Stimulated activated CD8-positive, alpha-beta memory T cell treated with anti-CD3 and anti-CD28 coated beads, Interleukin-15, amount 100 ng/mL, for 48 hours (primary cell): ENCODE measurements around the gene ROBO3.

Experiments
- DNase-seq, 2 donors: peaks; one replicate each; pipeline ENCODE4 v3.0.0-alpha.2; 2020; ENCODE audit warnings: low read depth in 2 of 2

ROBO3 gene

GRCh38 chr11:124865181-124865901 is at the start of gene ROBO3:
Gene ROBO3, plus strand, starts transcription at chr11:124865432. Its CDS starts 146 bp downstream, at chr11:124865578.
- DNase-seq: no peak

GRCh38 chr11:124817036-124817435 is 48.2 kb upstream of the ROBO3 start:
- no peak for DNase-seq

GRCh38 chr11:124821995-124822730 is 43.1 kb upstream of the ROBO3 start:
- DNase-seq: no peak

GRCh38 chr11:124823512-124824376 is 41.5 kb upstream of the ROBO3 start:
- no peak for DNase-seq

- no peak for DNase-seq
These were observed 39.4 kb upstream of the ROBO3 start for GRCh38 chr11:124825876-124826275.

GRCh38 chr11:124829986-124830385 is 35.2 kb upstream of the ROBO3 start:
- no peak for DNase-seq

GRCh38 chr11:124830749-124831148 is 34.5 kb upstream of the ROBO3 start:
- DNase-seq: no peak

- DNase-seq: no peak
These were observed 33.3 kb upstream of the ROBO3 start for GRCh38 chr11:124831897-124832296.

GRCh38 chr11:124832571-124832970 is 32.7 kb upstream of the ROBO3 start:
- DNase-seq: no peak

- no peak for DNase-seq
These were observed 30.6 kb upstream of the ROBO3 start for GRCh38 chr11:124834526-124835180.

- no peak for DNase-seq
These were observed 29.3 kb upstream of the ROBO3 start for GRCh38 chr11:124835918-124836317.

GRCh38 chr11:124837491-124837856 is 27.8 kb upstream of the ROBO3 start:
- no peak for DNase-seq

GRCh38 chr11:124838805-124839127 is 26.5 kb upstream of the ROBO3 start:
- DNase-seq: no peak

GRCh38 chr11:124839128-124839971 is 25.9 kb upstream of the ROBO3 start:
- DNase-seq: no peak

- no peak for DNase-seq
These were observed 25.1 kb upstream of the ROBO3 start for GRCh38 chr11:124839972-124840621.

- no peak for DNase-seq
These were observed 24.6 kb upstream of the ROBO3 start for GRCh38 chr11:124840666-124841065.

- no peak for DNase-seq
These were observed 24.0 kb upstream of the ROBO3 start for GRCh38 chr11:124841201-124841600.

- no peak for DNase-seq
These were observed 23.4 kb upstream of the ROBO3 start for GRCh38 chr11:124841840-124842239.

- no peak for DNase-seq
These were observed 22.9 kb upstream of the ROBO3 start for GRCh38 chr11:124842305-124842704.

GRCh38 chr11:124843616-124843910 is 21.7 kb upstream of the ROBO3 start:
- DNase-seq: no peak

- no peak for DNase-seq
These were observed 20.6 kb upstream of the ROBO3 start for GRCh38 chr11:124844664-124845079.
